B cell (primary cell): ENCODE data around the gene SLC36A1. TPM values are rescaled to one million over a fixed set of nuclear protein-coding genes. Genes with fewer than 3 reads are reported as not detected.

Experiments used
- ATAC-seq: fragments of 200-7000 bp; cut with Tn5 transposase; one replicate; pipeline ENCODE4 v1.10.0; 2021; ENCODE audit warnings: low read depth, mild to moderate bottlenecking, moderate number of reproducible peaks, moderate library complexity
- CTCF ChIA-PET: fragments of 350-600 bp; sonication (Branson Sonifier 250); formaldehyde crosslinking; loops from one replicate; lab custom pipeline; 2021; ENCODE audit warnings: antibody characterized with exemption, inconsistent platforms; lab: Charles Lee
- POLR2A ChIA-PET: fragments of 350-600 bp; sonication (Branson Sonifier 250); formaldehyde crosslinking; loops from one replicate; lab custom pipeline; 2021; ENCODE audit warnings: antibody characterized with exemption; lab: Charles Lee
- DNase-seq: peaks from one replicate; pipeline ENCODE4 v3.0.0; 2013
- H2AFZ ChIP-seq: 2 replicates; pipeline ENCODE4 v1.6.1; 2012; ENCODE audit warnings: mild to moderate bottlenecking, low read depth, low read length; ENCODE audit not compliant: insufficient read depth, poor library complexity, severe bottlenecking
- H3K27ac ChIP-seq, 2 donors: 1 replicate in 1 of 2; 2 replicates in 1 of 2; pipeline ENCODE4 v1.5.1; 2012 to 2013; ENCODE audit warnings: low read length in 2 of 2, mild to moderate bottlenecking in 2 of 2, moderate library complexity in 1 of 2
- H3K27me3 ChIP-seq, 4 experiments: fragments of 200-600 bp in 1 of 4; sonication (generic) in 1 of 4; replicated peaks in 1 of 4; 1 replicate in 2 of 4; 2 replicates in 2 of 4; pipeline versions ENCODE4 v1.6.1 to v1.7.0; 2013 to 2016; ENCODE audit warnings: low read length in 3 of 4, mild to moderate bottlenecking in 2 of 4, mixed read lengths in 1 of 4, moderate library complexity in 1 of 4; ENCODE audit not compliant: insufficient read depth in 4 of 4, control insufficient read depth in 3 of 4; ENCODE audit errors: control extremely low read depth in 1 of 4
- H3K36me3 ChIP-seq, 2 experiments: replicated peaks in 1 of 2; 1 replicate in 1 of 2; 2 replicates in 1 of 2; pipeline versions ENCODE4 v1.6.1 to v1.7.1; 2013; ENCODE audit warnings: low read length in 1 of 2; ENCODE audit not compliant: insufficient read depth in 2 of 2, control insufficient read depth in 1 of 2; ENCODE audit errors: control extremely low read depth in 1 of 2, extremely low read depth in 1 of 2
- H3K4me1 ChIP-seq, 2 donors: fragments of 200-600 bp in 1 of 2; sonication (generic) in 1 of 2; 1 replicate in 1 of 2; 2 replicates in 1 of 2; pipeline versions ENCODE4 v1.5.1 to v1.6.1; 2013 to 2017; ENCODE audit warnings: low read length in 2 of 2; ENCODE audit not compliant: control insufficient read depth in 2 of 2, insufficient read depth in 2 of 2
- H3K4me2 ChIP-seq: replicated peaks from 2 replicates; pipeline ENCODE3; 2012; ENCODE audit warnings: mild to moderate bottlenecking, low read depth, low read length; ENCODE audit not compliant: poor library complexity, severe bottlenecking
- H3K4me3 ChIP-seq, 5 experiments: fragments of 200-600 bp in 1 of 5; sonication (generic) in 1 of 5; 1 replicate in 3 of 5; 2 replicates in 2 of 5; pipeline versions ENCODE4 v1.5.1 to v1.7.0; 2011 to 2016; ENCODE audit warnings: low read length in 4 of 5, mild to moderate bottlenecking in 4 of 5, low read depth in 2 of 5, control low read depth in 1 of 5, moderate library complexity in 1 of 5; ENCODE audit not compliant: insufficient read depth in 1 of 5; ENCODE audit errors: control extremely low read depth in 1 of 5, extremely low read depth in 1 of 5
- H3K79me2 ChIP-seq: fragments of 200-600 bp; sonication (generic); one replicate; pipeline ENCODE4 v1.6.0; 2016; ENCODE audit warnings: low read length; ENCODE audit not compliant: control insufficient read depth, insufficient read depth
- H3K9ac ChIP-seq: fragments of 200-600 bp; sonication (generic); 2 replicates; pipeline ENCODE4 v1.6.1; 2017; ENCODE audit warnings: mild to moderate bottlenecking, low read length, moderate library complexity
- H3K9me3 ChIP-seq, 3 donors: one replicate each; pipeline versions ENCODE4 v1.6.1 to v1.7.1; 2013; ENCODE audit warnings: low read length in 2 of 3; ENCODE audit not compliant: control insufficient read depth in 2 of 3, insufficient read depth in 1 of 3; ENCODE audit errors: control extremely low read depth in 1 of 3
- H4K20me1 ChIP-seq: 2 replicates; pipeline ENCODE4 v1.6.0; 2012; ENCODE audit warnings: mild to moderate bottlenecking, low read length; ENCODE audit not compliant: insufficient read depth, control insufficient read depth, poor library complexity, severe bottlenecking
- H3K27ac Mint-ChIP-seq: one replicate; pipeline ENCODE4 v1.8.0; 2021; ENCODE audit warnings: mixed read lengths
- H3K27me3 Mint-ChIP-seq: one replicate; pipeline ENCODE4 v1.8.0; 2021; ENCODE audit warnings: mixed read lengths
- H3K4me1 Mint-ChIP-seq: one replicate; pipeline ENCODE4 v1.8.0; 2021; ENCODE audit warnings: mixed read lengths
- H3K4me3 Mint-ChIP-seq: one replicate; pipeline ENCODE4 v1.8.0; 2021; ENCODE audit warnings: mixed read lengths
- H3K9me3 Mint-ChIP-seq: one replicate; pipeline ENCODE4 v1.8.0; 2022; ENCODE audit warnings: mixed read lengths; ENCODE audit not compliant: insufficient read depth
- EZH2 ChIP-seq: IDR thresholded peaks from 2 replicates; pipeline ENCODE4 v1.6.1; 2012; ENCODE audit warnings: borderline replicate concordance, low read depth, mild to moderate bottlenecking, moderate library complexity, low read length; ENCODE audit not compliant: insufficient read depth, poor library complexity, severe bottlenecking
- WGBS: methylation state at CpG from one replicate; pipeline ENCODE4 v1.1.5; 2013; ENCODE audit warnings: missing lambda C conversion rate; ENCODE audit not compliant: insufficient coverage; 5-methylcytosine and 5-hydroxymethylcytosine counted together
- intact Hi-C: fragments of 100-400 bp; cut with micrococcal nuclease; formaldehyde crosslinking; loops from one replicate; pipeline ENCODE4 v1.10.0; 2022
- polyA plus RNA-seq: library from polyadenylated mRNA; depleted of rRNA; stranded (reverse); fragments of >200 nt; gene quantifications from 2 replicates; pipeline ENCODE4 v1.2.3, GENCODE V29; 2012
- total RNA-seq, 2 donors: library from RNA; stranded (reverse); fragments of 120-200 nt in 1 of 2; gene quantifications; 1 replicate in 1 of 2; 2 replicates in 1 of 2; pipeline versions ENCODE4 v1.2.3 to v1.2.4, GENCODE V29; 2013 to 2022
- TF ChIP-seq, protein P1 (sequence below): fragments of 200-600 bp; IDR thresholded peaks from one replicate; pipeline ENCODE4 v1.8.0; 2022; ENCODE audit warnings: antibody characterized with exemption, mild to moderate bottlenecking

SLC36A1 gene
- total and polyA plus RNA-seq, 2 donors (not counting 1 experiment from before 2014, with no cell fraction given), result 4.0 to 15.1 TPM

DNA sequence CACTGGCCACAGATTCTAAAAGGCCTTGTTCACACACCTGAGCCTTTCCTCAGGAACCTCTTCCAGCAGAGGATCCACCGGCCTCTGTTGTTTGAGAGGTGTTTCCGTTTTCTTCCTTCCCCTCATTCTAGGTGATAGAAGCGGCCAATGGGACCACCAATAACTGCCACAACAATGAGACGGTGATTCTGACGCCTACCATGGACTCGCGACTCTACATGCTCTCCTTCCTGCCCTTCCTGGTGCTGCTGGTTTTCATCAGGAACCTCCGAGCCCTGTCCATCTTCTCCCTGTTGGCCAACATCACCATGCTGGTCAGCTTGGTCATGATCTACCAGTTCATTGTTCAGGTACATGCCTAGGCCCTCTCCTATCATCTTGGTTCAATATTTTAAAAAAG, 20.2 kb downstream of the SLC36A1 start:
- Histone ChIP-seq H3K9me3 (no peaks in the 10 kb centered on the region), H3K27me3 (no peaks in the 10 kb centered on the region), H3K4me3 (no peak overlapping the region), H4K20me1 (no peaks in the 10 kb centered on the region), H3K4me2 (no peak overlapping the region), H3K36me3 (peaks cover 21 to 26% of the 10 kb centered on the region in 2 experiments), H3K79me2 (no peaks in the 10 kb centered on the region), H3K27ac (no peak overlapping the region), H3K4me1 (no peaks in the 10 kb centered on the region), H3K9ac (no peak overlapping the region), H2AFZ (no peak overlapping the region)
- no peaks in the 10 kb centered on the region for H3K4me1 Mint-ChIP-seq
- DNase-seq (no peak), ATAC-seq (no peak)
- intact Hi-C loops, result no loop called here
- ChIA-PET CTCF (no interaction called here), POLR2A (no interaction called here)
- H3K27ac Mint-ChIP-seq, result no peak overlapping the region
- TF ChIP-seq, protein P1, sequence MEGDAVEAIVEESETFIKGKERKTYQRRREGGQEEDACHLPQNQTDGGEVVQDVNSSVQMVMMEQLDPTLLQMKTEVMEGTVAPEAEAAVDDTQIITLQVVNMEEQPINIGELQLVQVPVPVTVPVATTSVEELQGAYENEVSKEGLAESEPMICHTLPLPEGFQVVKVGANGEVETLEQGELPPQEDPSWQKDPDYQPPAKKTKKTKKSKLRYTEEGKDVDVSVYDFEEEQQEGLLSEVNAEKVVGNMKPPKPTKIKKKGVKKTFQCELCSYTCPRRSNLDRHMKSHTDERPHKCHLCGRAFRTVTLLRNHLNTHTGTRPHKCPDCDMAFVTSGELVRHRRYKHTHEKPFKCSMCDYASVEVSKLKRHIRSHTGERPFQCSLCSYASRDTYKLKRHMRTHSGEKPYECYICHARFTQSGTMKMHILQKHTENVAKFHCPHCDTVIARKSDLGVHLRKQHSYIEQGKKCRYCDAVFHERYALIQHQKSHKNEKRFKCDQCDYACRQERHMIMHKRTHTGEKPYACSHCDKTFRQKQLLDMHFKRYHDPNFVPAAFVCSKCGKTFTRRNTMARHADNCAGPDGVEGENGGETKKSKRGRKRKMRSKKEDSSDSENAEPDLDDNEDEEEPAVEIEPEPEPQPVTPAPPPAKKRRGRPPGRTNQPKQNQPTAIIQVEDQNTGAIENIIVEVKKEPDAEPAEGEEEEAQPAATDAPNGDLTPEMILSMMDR, result no peak
- TF ChIP-seq EZH2, result no peak
- no peaks in the 10 kb centered on the region for H3K27me3 Mint-ChIP-seq
- WGBS, result 97% methylated on average over 5 of the region's 8 CpGs
- no peak overlapping the region for H3K4me3 Mint-ChIP-seq
- no peaks in the 10 kb centered on the region for H3K9me3 Mint-ChIP-seq

DNA sequence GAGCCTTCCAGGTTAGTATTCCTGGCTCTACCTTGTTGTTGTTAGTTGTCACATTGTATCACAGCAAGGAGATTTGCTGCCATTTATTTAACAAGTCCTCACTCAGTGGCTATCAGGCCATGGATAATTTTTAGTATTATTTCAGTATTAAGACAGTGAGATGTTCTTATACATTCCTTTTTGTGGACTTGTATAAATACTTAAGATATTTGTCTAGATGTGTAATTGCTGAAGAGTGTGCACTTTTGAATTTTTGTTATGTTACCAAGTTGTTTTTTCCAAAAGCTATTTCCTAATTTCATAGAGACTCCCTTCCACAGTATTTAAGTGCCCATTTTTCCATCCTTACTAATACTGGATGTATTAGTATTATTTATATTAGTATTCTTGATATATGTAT, 22.0 kb downstream of the SLC36A1 start:
- intact Hi-C loops, result no loop called here
- Histone ChIP-seq H3K4me2 (no peak overlapping the region), H2AFZ (no peak overlapping the region), H4K20me1 (no peaks in the 10 kb centered on the region), H3K4me1 (no peaks in the 10 kb centered on the region), H3K27ac (no peak overlapping the region), H3K79me2 (no peaks in the 10 kb centered on the region), H3K9me3 (no peaks in the 10 kb centered on the region), H3K4me3 (no peak overlapping the region), H3K36me3 (peaks cover 15 to 25% of the 10 kb centered on the region in 2 experiments), H3K27me3 (no peaks in the 10 kb centered on the region), H3K9ac (no peak overlapping the region)
- H3K9me3 Mint-ChIP-seq, result no peaks in the 10 kb centered on the region
- ChIA-PET CTCF (no interaction called here), POLR2A (no interaction called here)
- no peaks in the 10 kb centered on the region for H3K4me1 Mint-ChIP-seq
- no peak overlapping the region for H3K27ac Mint-ChIP-seq
- no peak for TF ChIP-seq EZH2
- TF ChIP-seq, protein P1, result no peak
- H3K4me3 Mint-ChIP-seq, result no peak overlapping the region
- ATAC-seq (no peak), DNase-seq (no peak)
- no peaks in the 10 kb centered on the region for H3K27me3 Mint-ChIP-seq
